Mammary epithelial cell (primary cell): ENCODE data around the gene CAMK2B.
A peak's percentile ranks its signal among the peaks of the same experiment; 100 is the strongest.

Source experiments
- CTCF ChIP-seq, 2 donors: IDR thresholded peaks in 1 of 2; conservative IDR thresholded peaks in 1 of 2; 2 replicates each; pipeline ENCODE4 v1.5.1; 2011 to 2012; ENCODE audit warnings: inconsistent platforms in 2 of 2, low read length in 2 of 2, mild to moderate bottlenecking in 2 of 2, control low read depth in 1 of 2, low read depth in 1 of 2; ENCODE audit not compliant: insufficient read depth in 1 of 2; ENCODE audit errors: extremely low read depth in 1 of 2
- EZH2 ChIP-seq: IDR thresholded peaks from 2 replicates; pipeline ENCODE4 v1.6.1; 2012; ENCODE audit warnings: low read length, inconsistent platforms, borderline replicate concordance

GRCh38 chr7:44236333-44236728 is 89.1 kb downstream of the CAMK2B start:
- TF ChIP-seq CTCF (conservative IDR thresholded peaks at IDR 0.05 in 1 of 2, IDR thresholded peaks at IDR 0.05 in 1 of 2; ENCODE audit: extremely low read depth in 1 of 2, insufficient read depth in 1 of 2, low read depth in 1 of 2, low read length in 2 of 2), result peak in 1 of 2 donors; percentile 9
- TF ChIP-seq EZH2, result no peak
